Sigmoid colon (tissue), 4 donors: ENCODE results near the gene KLHL13.

Experiments used
- CTCF ChIP-seq, 4 experiments: fragments of 450-650 bp in 3 of 4; fragments of 200-600 bp in 1 of 4; IDR thresholded peaks; one replicate each; pipeline ENCODE4 v1.5.1; 2016 to 2019; ENCODE audit warnings: antibody characterized with exemption in 4 of 4, mild to moderate bottlenecking in 3 of 4, moderate library complexity in 2 of 4
- EP300 ChIP-seq, 4 donors: sonication (generic); formaldehyde crosslinking; IDR thresholded peaks; one replicate each; pipeline ENCODE4 v1.6.1; 2017; ENCODE audit warnings: antibody characterized with exemption in 4 of 4
- POLR2A ChIP-seq, 2 donors: fragments of 450-650 bp; IDR thresholded peaks; one replicate each; pipeline ENCODE4 v1.6.1; 2016; ENCODE audit warnings: antibody characterized with exemption in 2 of 2, mild to moderate bottlenecking in 2 of 2, moderate library complexity in 2 of 2
- POLR2AphosphoS5 ChIP-seq, 4 donors: sonication (generic); formaldehyde crosslinking; IDR thresholded peaks; one replicate each; pipeline ENCODE4 v1.6.1; 2017; ENCODE audit warnings: antibody characterized with exemption in 4 of 4

- TF ChIP-seq CTCF (IDR thresholded peaks at IDR 0.05): no peak
- TF ChIP-seq EP300 (IDR thresholded peaks at IDR 0.05): no peak
- no peak for TF ChIP-seq POLR2AphosphoS5 (IDR thresholded peaks at IDR 0.05)
- no peak for TF ChIP-seq POLR2A (IDR thresholded peaks at IDR 0.05)
These were observed 159.5 kb downstream of the KLHL13 start for GRCh38 chrX:117957128-117957527.
